Spleen (tissue), 11 donors: ENCODE results near the gene EDNRA. TPM values are rescaled to one million over a fixed set of nuclear protein-coding genes. Genes with fewer than 3 reads are reported as not detected.

Experiments
- DNase-seq: peaks from one replicate; pipeline ENCODE4 v3.0.0-alpha.2; 2020
- H3K27ac ChIP-seq, 8 donors: fragments of 200-600 bp; sonication (generic) in 7 of 8; 1 replicate in 4 of 8; 2 replicates in 4 of 8; pipeline versions ENCODE4 v1.5.0 to v1.8.0; 2016 to 2021; ENCODE audit warnings: inconsistent platforms in 4 of 8, mild to moderate bottlenecking in 4 of 8, moderate library complexity in 1 of 8
- H3K27me3 ChIP-seq, 7 donors: fragments of 200-600 bp; sonication (generic) in 6 of 7; replicated peaks in 1 of 7; 1 replicate in 4 of 7; 2 replicates in 3 of 7; pipeline versions ENCODE4 v1.5.0 to v1.8.0; 2016 to 2021; ENCODE audit warnings: inconsistent platforms in 3 of 7, mild to moderate bottlenecking in 1 of 7
- H3K36me3 ChIP-seq, 6 donors: fragments of 200-600 bp; sonication (generic) in 5 of 6; 1 replicate in 4 of 6; 2 replicates in 2 of 6; pipeline versions ENCODE4 v1.5.0 to v1.8.0; 2016 to 2021; ENCODE audit warnings: inconsistent platforms in 2 of 6
- H3K4me1 ChIP-seq, 6 donors: fragments of 200-600 bp; sonication (generic) in 5 of 6; 1 replicate in 3 of 6; 2 replicates in 3 of 6; pipeline versions ENCODE4 v1.5.0 to v1.8.0; 2016 to 2021; ENCODE audit warnings: inconsistent platforms in 3 of 6
- H3K4me3 ChIP-seq, 8 donors: fragments of 200-600 bp; sonication (generic) in 7 of 8; 1 replicate in 4 of 8; 2 replicates in 4 of 8; pipeline versions ENCODE4 v1.5.0 to v1.8.0; 2016 to 2021; ENCODE audit warnings: inconsistent platforms in 4 of 8, mild to moderate bottlenecking in 4 of 8, moderate library complexity in 2 of 8
- H3K9me3 ChIP-seq, 8 donors: fragments of 200-600 bp; sonication (generic) in 7 of 8; 1 replicate in 4 of 8; 2 replicates in 4 of 8; pipeline versions ENCODE4 v1.5.0 to v1.8.0; 2016 to 2021; ENCODE audit warnings: inconsistent platforms in 4 of 8
- CTCF ChIP-seq, 11 experiments: fragments of 200-600 bp in 7 of 11; fragments of 450-650 bp in 4 of 11; sonication (generic) in 4 of 11; IDR thresholded peaks in 8 of 11; conservative IDR thresholded peaks in 3 of 11; 1 replicate in 7 of 11; 2 replicates in 4 of 11; pipeline versions ENCODE4 v1.4.0 to v1.8.0; 2016 to 2021; ENCODE audit warnings: antibody characterized with exemption in 11 of 11, inconsistent platforms in 4 of 11, mild to moderate bottlenecking in 1 of 11
- POLR2A ChIP-seq, 3 donors: fragments of 450-650 bp; IDR thresholded peaks; one replicate each; pipeline ENCODE4 v1.5.1; 2017; ENCODE audit warnings: antibody characterized with exemption in 3 of 3, mild to moderate bottlenecking in 1 of 3
- POLR2AphosphoS5 ChIP-seq, 3 donors: sonication (generic); formaldehyde crosslinking; IDR thresholded peaks; one replicate each; pipeline ENCODE4 v1.5.1; 2017; ENCODE audit warnings: antibody characterized with exemption in 3 of 3
- WGBS, 5 donors: extraction: QIAGEN DNeasy Blood & Tissue Kit in 3 of 5; methylation state at CpG; one replicate each; pipeline versions ENCODE4 v1.1.5 to v1.1.7; 2013 to 2018; 5-methylcytosine and 5-hydroxymethylcytosine counted together
- intact Hi-C: fragments of 100-400 bp; cut with DNase I; formaldehyde crosslinking; loops from one replicate; pipeline ENCODE4 v1.15.0; 2023; ENCODE audit warnings: low total_unique reads
- polyA plus RNA-seq, 3 donors: library from polyadenylated mRNA; stranded (reverse); fragments of 200-250 nt; gene quantifications; one replicate each; pipeline ENCODE4 v1.2.1, GENCODE V29; 2013
- total RNA-seq, 7 donors: library from RNA; depleted of rRNA in 3 of 7; stranded (reverse); fragments of >200 nt in 3 of 7; fragmentation: NEBNext Ultra II Directional in 4 of 7; extraction: Animal tissue kit (Norgen Biotek cat#: 25700) in 4 of 7; gene quantifications; one replicate each; pipeline versions ENCODE4 v1.1.0 to v1.2.1, GENCODE V29; 2016 to 2021
- donor health status: healthy with polysubstance abuse.
- donor health status: DM: no; HTN: no; CAD: no; lungs with moderate emphysema.
- donor health status: DM: no; HTN: no; CAD: no.
- donor health status: Bipolar disorder and iron deficiency.
- donor health status: healthy.
- donor health status: DM: no; HTN: no; CAD: no.
- donor health status: DM: yes; HTN: yes; CAD: no.

Gene EDNRA
- total and polyA plus RNA-seq, 10 donors = 1.0 to 21.4 (median 8.7) TPM

- no peaks in the 10 kb centered on the region for H3K9me3 ChIP-seq
- intact Hi-C loops = no loop called here
- no peak for DNase-seq
- no peaks in the 10 kb centered on the region for H3K4me1 ChIP-seq
- H3K36me3 ChIP-seq = no peaks in the 10 kb centered on the region
- no peak for TF ChIP-seq CTCF (IDR thresholded peaks at IDR 0.05 in 8 of 11, conservative IDR thresholded peaks at IDR 0.05 in 3 of 11)
- no peak for TF ChIP-seq POLR2A (IDR thresholded peaks at IDR 0.05)
- no peak for TF ChIP-seq POLR2AphosphoS5 (IDR thresholded peaks at IDR 0.05)
- H3K27me3 ChIP-seq = no peaks in the 10 kb centered on the region
- 42 to 64% (median 49%) methylated on average over 1 of the region's 1 CpG for WGBS, 5 donors
- no peak overlapping the region for H3K4me3 ChIP-seq
- H3K27ac ChIP-seq = no peak overlapping the region
Observed at GRCh38 chr4:147530134-147530533, 49.2 kb downstream of the EDNRA start.

- Histone ChIP-seq H3K4me1 (no peaks in the 10 kb centered on the region), H3K9me3 (no peaks in the 10 kb centered on the region), H3K27ac (no peak overlapping the region), H3K36me3 (no peaks in the 10 kb centered on the region), H3K4me3 (no peak overlapping the region), H3K27me3 (no peaks in the 10 kb centered on the region)
- WGBS, 5 donors = 67 to 81% (median 78%) methylated on average over 4 of the region's 4 CpGs
- no peak for DNase-seq
- TF ChIP-seq CTCF (IDR thresholded peaks at IDR 0.05 in 8 of 11, conservative IDR thresholded peaks at IDR 0.05 in 3 of 11) (no peak), POLR2A (IDR thresholded peaks at IDR 0.05) (no peak), POLR2AphosphoS5 (IDR thresholded peaks at IDR 0.05) (no peak)
- intact Hi-C loops = no loop called here
Observed at GRCh38 chr4:147530723-147531122, 49.8 kb downstream of the EDNRA start.

GRCh38 chr4:147532896-147533295, 52.0 kb downstream of the EDNRA start:
- Histone ChIP-seq H3K9me3 (no peaks in the 10 kb centered on the region), H3K27me3 (peaks cover 0 to 8% (median 0%) of the 10 kb centered on the region in 7 donors), H3K27ac (no peak overlapping the region), H3K36me3 (no peaks in the 10 kb centered on the region), H3K4me1 (no peaks in the 10 kb centered on the region), H3K4me3 (no peak overlapping the region)
- intact Hi-C loops = no loop called here
- WGBS, 5 donors = 58 to 75% (median 66%) methylated on average over 2 of the region's 2 CpGs
- TF ChIP-seq POLR2AphosphoS5 (IDR thresholded peaks at IDR 0.05) (no peak), CTCF (IDR thresholded peaks at IDR 0.05 in 8 of 11, conservative IDR thresholded peaks at IDR 0.05 in 3 of 11) (no peak), POLR2A (IDR thresholded peaks at IDR 0.05) (no peak)
- DNase-seq = no peak

- 44 to 79% (median 59%) methylated on average over 1 of the region's 1 CpG for WGBS, 5 donors
- no peaks in the 10 kb centered on the region for H3K9me3 ChIP-seq
- no peaks in the 10 kb centered on the region for H3K36me3 ChIP-seq
- no peak overlapping the region for H3K4me3 ChIP-seq
- no peak for DNase-seq
- TF ChIP-seq CTCF (IDR thresholded peaks at IDR 0.05 in 8 of 11, conservative IDR thresholded peaks at IDR 0.05 in 3 of 11) = no peak
- TF ChIP-seq POLR2A (IDR thresholded peaks at IDR 0.05) = no peak
- no peak for TF ChIP-seq POLR2AphosphoS5 (IDR thresholded peaks at IDR 0.05)
- H3K27me3 ChIP-seq = peaks cover 0 to 8% (median 0%) of the 10 kb centered on the region in 7 donors
- no peak overlapping the region for H3K27ac ChIP-seq
- intact Hi-C loops = no loop called here
- no peaks in the 10 kb centered on the region for H3K4me1 ChIP-seq
Observed at GRCh38 chr4:147533331-147533730, 52.4 kb downstream of the EDNRA start.
